GM12875 (cell line): Measurements from ENCODE around the gene RNF212.

Experiments
- H3K4me3 ChIP-seq: one replicate; pipeline ENCODE4 v1.5.1; 2011; ENCODE audit warnings: low read depth, low read length, control low read depth
- CTCF ChIP-seq: IDR thresholded peaks from 2 replicates; pipeline ENCODE4 v1.5.1; 2011; ENCODE audit warnings: low read depth, mild to moderate bottlenecking, control low read depth, inconsistent platforms, low read length, moderate library complexity, borderline replicate concordance; ENCODE audit not compliant: insufficient read depth

Gene RNF212

GRCh38 chr4:1053080-1053661 lies 60.2 kb downstream of the RNF212 start:
- H3K4me3 ChIP-seq: no peak overlapping the region
- no peak for TF ChIP-seq CTCF

GRCh38 chr4:1052231-1052671 lies 61.1 kb downstream of the RNF212 start:
- H3K4me3 ChIP-seq: no peak overlapping the region
- TF ChIP-seq CTCF: no peak

- no peak overlapping the region for H3K4me3 ChIP-seq
- TF ChIP-seq CTCF: no peak
These were observed 61.9 kb downstream of the RNF212 start for GRCh38 chr4:1051472-1051871.

GRCh38 chr4:1050486-1051213 lies 62.7 kb downstream of the RNF212 start:
- no peak for TF ChIP-seq CTCF
- no peak overlapping the region for H3K4me3 ChIP-seq

- no peak for TF ChIP-seq CTCF
- no peak overlapping the region for H3K4me3 ChIP-seq
These were observed 63.8 kb downstream of the RNF212 start for GRCh38 chr4:1049591-1049905.

- TF ChIP-seq CTCF: no peak
- no peak overlapping the region for H3K4me3 ChIP-seq
These were observed 64.4 kb downstream of the RNF212 start for GRCh38 chr4:1048773-1049590.
